Mesenchymal stem cell (in vitro differentiated cells and primary cell): Measurements from ENCODE around the gene ZNF488.

Source experiments
- DNase-seq: peaks from one replicate; pipeline ENCODE4 v3.0.0-alpha.2; 2013
- H2AFZ ChIP-seq: one replicate; pipeline ENCODE4 v1.6.1; 2013; ENCODE audit warnings: low read depth, mild to moderate bottlenecking, control low read depth, inconsistent platforms, low read length, moderate library complexity
- H2AK5ac ChIP-seq: 2 replicates; pipeline ENCODE4 v1.6.1; 2013; ENCODE audit warnings: low read length, moderate library complexity, mild to moderate bottlenecking, inconsistent platforms; ENCODE audit not compliant: severe bottlenecking
- H2BK120ac ChIP-seq: one replicate; pipeline ENCODE4 v1.6.1; 2013; ENCODE audit warnings: low read depth, mild to moderate bottlenecking, inconsistent platforms, low read length, moderate library complexity
- H2BK12ac ChIP-seq, 2 experiments: one replicate each; pipeline ENCODE4 v1.6.1; 2013; ENCODE audit warnings: inconsistent platforms in 2 of 2, low read length in 2 of 2, mild to moderate bottlenecking in 2 of 2, moderate library complexity in 2 of 2, control low read depth in 1 of 2
- H2BK15ac ChIP-seq: one replicate; pipeline ENCODE4 v1.6.1; 2013; ENCODE audit warnings: mild to moderate bottlenecking, low read depth, inconsistent platforms; ENCODE audit not compliant: poor library complexity, severe bottlenecking
- H2BK5ac ChIP-seq: 2 replicates; pipeline ENCODE4 v1.6.1; 2013; ENCODE audit warnings: low read depth, mild to moderate bottlenecking, low read length, control low read depth, inconsistent platforms; ENCODE audit not compliant: poor library complexity, severe bottlenecking
- H3K14ac ChIP-seq, 2 experiments: one replicate each; pipeline ENCODE4 v1.6.1; 2013; ENCODE audit warnings: inconsistent platforms in 2 of 2, low read length in 2 of 2, control low read depth in 1 of 2, mild to moderate bottlenecking in 1 of 2, moderate library complexity in 1 of 2
- H3K18ac ChIP-seq, 2 experiments: one replicate each; pipeline ENCODE4 v1.6.1; 2013; ENCODE audit warnings: inconsistent platforms in 2 of 2, low read length in 2 of 2, control low read depth in 1 of 2, low read depth in 1 of 2, mild to moderate bottlenecking in 1 of 2
- H3K23ac ChIP-seq, 2 experiments: one replicate each; pipeline ENCODE4 v1.6.1; 2013; ENCODE audit warnings: inconsistent platforms in 2 of 2, low read length in 2 of 2, mild to moderate bottlenecking in 2 of 2, moderate library complexity in 2 of 2, control low read depth in 1 of 2
- H3K27ac ChIP-seq: 2 replicates; pipeline ENCODE4 v1.5.1; 2013; ENCODE audit warnings: mild to moderate bottlenecking, moderate library complexity, low read length, control low read depth, inconsistent platforms; ENCODE audit not compliant: poor library complexity, severe bottlenecking
- H3K27me3 ChIP-seq, 2 experiments: 2 replicates each; pipeline versions ENCODE4 v1.6.1 to v1.7.0; 2013; ENCODE audit warnings: low read length in 2 of 2, mild to moderate bottlenecking in 2 of 2, moderate library complexity in 2 of 2, control low read depth in 1 of 2, inconsistent platforms in 1 of 2; ENCODE audit not compliant: control insufficient read depth in 1 of 2, insufficient read depth in 1 of 2
- H3K36me3 ChIP-seq, 2 experiments: 2 replicates each; pipeline versions ENCODE4 v1.6.1 to v1.7.0; 2013; ENCODE audit warnings: low read length in 2 of 2, control low read depth in 1 of 2, inconsistent platforms in 1 of 2, low read depth in 1 of 2, mild to moderate bottlenecking in 1 of 2; ENCODE audit not compliant: insufficient read depth in 2 of 2, control insufficient read depth in 1 of 2
- H3K4ac ChIP-seq, 2 experiments: one replicate each; pipeline ENCODE4 v1.6.1; 2013; ENCODE audit warnings: inconsistent platforms in 2 of 2, low read length in 2 of 2, mild to moderate bottlenecking in 2 of 2, moderate library complexity in 2 of 2, control low read depth in 1 of 2, low read depth in 1 of 2
- H3K4me1 ChIP-seq: 2 replicates; pipeline ENCODE4 v1.6.1; 2013; ENCODE audit warnings: low read depth, low read length, control low read depth; ENCODE audit not compliant: control insufficient read depth, insufficient read depth
- H3K4me2 ChIP-seq: 2 replicates; pipeline ENCODE4 v1.6.1; 2013; ENCODE audit warnings: low read length, mild to moderate bottlenecking, inconsistent platforms; ENCODE audit not compliant: poor library complexity, severe bottlenecking
- H3K4me3 ChIP-seq, 2 experiments: 2 replicates each; pipeline versions ENCODE4 v1.5.1 to v1.7.0; 2013; ENCODE audit warnings: low read length in 2 of 2, mild to moderate bottlenecking in 2 of 2, control low read depth in 1 of 2, low read depth in 1 of 2; ENCODE audit not compliant: insufficient read depth in 1 of 2
- H3K79me1 ChIP-seq: replicated peaks from 2 replicates; pipeline ENCODE4 v1.6.1; 2013; ENCODE audit warnings: mild to moderate bottlenecking, control low read depth, low read length, inconsistent platforms; ENCODE audit not compliant: poor library complexity, severe bottlenecking
- H3K9ac ChIP-seq: 2 replicates; pipeline ENCODE4 v1.7.0; 2013; ENCODE audit warnings: mild to moderate bottlenecking, low read length, moderate library complexity
- H3K9me3 ChIP-seq: 2 replicates; pipeline ENCODE4 v1.7.0; 2013; ENCODE audit warnings: mild to moderate bottlenecking, low read length; ENCODE audit not compliant: control insufficient read depth
- H4K8ac ChIP-seq: one replicate; pipeline ENCODE4 v1.6.1; 2013; ENCODE audit warnings: inconsistent platforms, mild to moderate bottlenecking, low read length, moderate library complexity
- H4K91ac ChIP-seq: one replicate; pipeline ENCODE4 v1.6.1; 2013; ENCODE audit warnings: mild to moderate bottlenecking, low read length, inconsistent platforms
- WGBS: methylation state at CpG from one replicate; pipeline ENCODE4 v1.1.7; 2013; ENCODE audit warnings: mixed read lengths; 5-methylcytosine and 5-hydroxymethylcytosine counted together

Gene ZNF488

DNA sequence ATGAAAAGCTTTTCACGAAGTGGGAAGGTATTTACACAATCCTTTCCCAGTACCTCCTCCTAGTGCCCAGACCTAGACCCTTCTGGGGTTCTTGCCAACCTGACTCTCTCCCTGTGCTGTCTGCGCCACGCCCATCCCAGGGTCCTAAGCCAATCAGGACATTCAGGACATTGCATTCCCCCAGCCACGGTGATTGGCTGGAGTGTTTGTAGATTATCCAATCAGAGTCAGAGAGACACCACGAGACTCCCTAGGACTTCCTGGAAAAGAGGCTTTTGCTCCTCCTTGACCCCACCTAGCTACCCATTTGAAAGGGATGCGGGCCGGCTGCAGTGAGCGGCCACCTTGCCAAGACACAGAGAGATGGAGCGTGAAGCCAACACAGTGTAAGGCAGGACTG lies 65.4 kb downstream of the ZNF488 start:
- Histone ChIP-seq H3K79me1 (no peaks in the 10 kb centered on the region), H3K14ac (no peak overlapping the region), H3K23ac (no peak overlapping the region), H3K27ac (no peak overlapping the region), H3K9ac (no peak overlapping the region), H3K4ac (no peak overlapping the region), H3K4me2 (no peak overlapping the region), H3K9me3 (no peaks in the 10 kb centered on the region), H3K36me3 (no peaks in the 10 kb centered on the region), H3K4me1 (no peaks in the 10 kb centered on the region), H3K4me3 (no peak overlapping the region), H3K18ac (no peak overlapping the region), H2AK5ac (no peak overlapping the region), H3K27me3 (peaks cover 34 to 47% of the 10 kb centered on the region in 2 experiments), H2BK5ac (no peak overlapping the region), H2BK12ac (no peak overlapping the region), H2AFZ (no peak overlapping the region), H2BK120ac (no peak overlapping the region), H2BK15ac (no peak overlapping the region), H4K91ac (no peak overlapping the region), H4K8ac (no peak overlapping the region)
- DNase-seq, result no peak
- 67% methylated on average over 9 of the region's 9 CpGs for WGBS

DNA sequence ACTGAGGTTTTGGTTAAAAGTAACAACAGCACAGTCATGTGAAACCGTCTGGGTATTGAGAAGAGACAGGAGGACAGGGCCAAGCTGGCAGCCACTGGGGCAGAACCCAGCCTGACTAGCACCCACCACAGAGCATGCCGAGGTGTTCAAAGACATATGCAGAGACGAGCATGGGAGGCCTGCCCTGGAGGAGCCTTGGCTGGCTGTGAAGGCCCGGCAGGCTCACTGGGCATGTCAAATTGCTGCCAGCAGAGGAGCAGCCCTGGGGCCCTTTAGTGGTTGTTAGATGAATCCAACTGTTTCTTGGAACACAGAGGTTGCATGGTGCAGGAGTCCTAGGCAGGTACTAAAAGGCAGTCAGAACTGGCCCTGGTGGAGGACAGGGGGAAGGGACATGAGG lies 66.8 kb downstream of the ZNF488 start:
- Histone ChIP-seq H3K27me3 (peaks cover 34 to 39% of the 10 kb centered on the region in 2 experiments), H4K8ac (no peak overlapping the region), H4K91ac (no peak overlapping the region), H3K4me2 (no peak overlapping the region), H2BK120ac (no peak overlapping the region), H2AFZ (no peak overlapping the region), H3K4ac (no peak overlapping the region), H2BK12ac (no peak overlapping the region), H3K9ac (no peak overlapping the region), H3K4me1 (no peaks in the 10 kb centered on the region), H2BK5ac (no peak overlapping the region), H2AK5ac (no peak overlapping the region), H3K36me3 (no peaks in the 10 kb centered on the region), H3K27ac (no peak overlapping the region), H3K9me3 (no peaks in the 10 kb centered on the region), H2BK15ac (no peak overlapping the region), H3K14ac (no peak overlapping the region), H3K4me3 (no peak overlapping the region), H3K79me1 (no peaks in the 10 kb centered on the region), H3K23ac (no peak overlapping the region), H3K18ac (no peak overlapping the region)
- WGBS, result 70% methylated on average over 4 of the region's 4 CpGs
- DNase-seq, result no peak

DNA sequence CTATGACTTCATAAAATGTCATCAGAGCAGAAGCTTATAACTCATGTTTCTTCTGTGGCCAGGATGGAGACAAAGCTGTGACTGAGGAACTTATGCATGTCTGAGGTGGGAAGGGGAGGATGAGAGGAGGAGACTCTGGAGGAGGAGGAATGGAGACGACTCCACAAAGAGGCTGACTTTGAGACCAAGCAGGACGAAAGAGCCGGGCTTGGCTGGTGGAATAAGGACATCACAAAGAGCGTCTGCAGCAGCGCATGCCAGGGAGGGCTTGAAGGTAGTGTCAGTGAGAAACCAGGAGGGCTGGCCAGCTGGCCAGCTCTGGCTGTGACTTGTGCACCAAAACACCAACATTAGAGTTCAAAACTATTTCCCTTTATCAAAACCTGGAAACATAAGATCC lies 68.0 kb downstream of the ZNF488 start:
- Histone ChIP-seq H3K18ac (no peak overlapping the region), H3K4me2 (no peak overlapping the region), H4K8ac (no peak overlapping the region), H2BK5ac (no peak overlapping the region), H3K36me3 (no peaks in the 10 kb centered on the region), H3K27ac (no peak overlapping the region), H3K4me3 (no peak overlapping the region), H2BK12ac (no peak overlapping the region), H2AFZ (no peak overlapping the region), H3K9ac (no peak overlapping the region), H3K4ac (no peak overlapping the region), H3K79me1 (no peaks in the 10 kb centered on the region), H3K4me1 (no peaks in the 10 kb centered on the region), H2BK120ac (no peak overlapping the region), H3K14ac (no peak overlapping the region), H4K91ac (no peak overlapping the region), H2BK15ac (no peak overlapping the region), H3K9me3 (no peaks in the 10 kb centered on the region), H3K27me3 (peaks cover 23 to 39% of the 10 kb centered on the region in 2 experiments), H2AK5ac (no peak overlapping the region), H3K23ac (no peak overlapping the region)
- DNase-seq, result no peak
- 83% methylated on average over 5 of the region's 5 CpGs for WGBS
